Subcutaneous preadipocyte (primary cell): ENCODE results near the gene PPP1R18. TPM values are rescaled to one million over a fixed set of nuclear protein-coding genes. Genes with fewer than 3 reads are reported as not detected.

ENCODE experiments used
- small RNA-seq: library from RNA; depleted of rRNA; stranded (forward); fragments of <200 nt; gene quantifications from one replicate; pipeline ENCODE3, GENCODE V24; 2012
- total RNA-seq: library from RNA; depleted of rRNA; stranded (reverse); fragments of >200 nt; gene quantifications from 2 replicates; pipeline ENCODE4 v1.2.3, GENCODE V29; 2012

The PPP1R18 gene
- total RNA-seq: 44.5 and 73.1 TPM in 2 replicates

GRCh38 chr6:30686009-30686907 is at the start of gene PPP1R18:
Gene PPP1R18, minus strand, starts transcription at chr6:30686645. Its CDS starts 627 bp downstream, at chr6:30686018.

GRCh38 chr6:30719791-30720737 is 33.6 kb upstream of the PPP1R18 start, which contains the start of gene TUBB:
Gene TUBB, plus strand, starts transcription at chr6:30720352. Its CDS starts 155 bp downstream, at chr6:30720507.

GRCh38 chr6:30717129-30717844 is 30.8 kb upstream of the PPP1R18 start, which contains the start of gene MDC1:
Gene MDC1, minus strand, starts transcription at chr6:30717281. Its CDS starts 2,106 bp downstream, at chr6:30715175.

GRCh38 chr6:30690403-30691207 is 4.2 kb upstream of the PPP1R18 start, which contains the start of gene NRM:
Gene NRM, minus strand, starts transcription at chr6:30690984. Its CDS starts 10 bp downstream, at chr6:30690974.

GRCh38 chr6:30672445-30673253 is 13.8 kb downstream of the PPP1R18 start, which contains the start of gene DHX16:
Gene DHX16, minus strand, starts transcription at chr6:30673006. Its CDS starts 165 bp downstream, at chr6:30672841.

GRCh38 chr6:30646450-30647241 is 39.8 kb downstream of the PPP1R18 start, which contains the start of gene C6orf136:
Gene C6orf136, plus strand, starts transcription at chr6:30647133. Its CDS starts 99 bp downstream, at chr6:30647232.

GRCh38 chr6:30626484-30627366 is 59.7 kb downstream of the PPP1R18 start, which contains the start of gene ATAT1:
Gene ATAT1, plus strand, starts transcription at chr6:30626874.

Small RNA genes lying within 50 kb of the gene (small RNA-seq; reads per million reads assigned to genes)
- gene RF00019: not detected

Other genes starting within 250 kb of the PPP1R18 start
- gene HLA-E, start 197.1 kb downstream of the PPP1R18 start, total RNA-seq: 122 and 139 TPM in 2 replicates
- gene GNL1, start 130.2 kb downstream of the PPP1R18 start, total RNA-seq: 38.6 and 44.4 TPM in 2 replicates
- 7.3 and 8.0 TPM in 2 replicates for gene PRR3, start 129.3 kb downstream of the PPP1R18 start, total RNA-seq
- gene ABCF1, start 115.2 kb downstream of the PPP1R18 start, total RNA-seq: 34.9 and 42.2 TPM in 2 replicates
- gene PPP1R10, start 69.4 kb downstream of the PPP1R18 start, total RNA-seq: 43.4 and 53.0 TPM in 2 replicates
- gene MRPS18B, start 68.8 kb downstream of the PPP1R18 start, total RNA-seq: 118 and 134 TPM in 2 replicates
- gene ATAT1, start 59.8 kb downstream of the PPP1R18 start, total RNA-seq: 3.3 and 4.1 TPM in 2 replicates
- gene C6orf136, start 39.5 kb downstream of the PPP1R18 start, total RNA-seq: 3.1 and 4.4 TPM in 2 replicates
- 22.8 and 27.8 TPM in 2 replicates for gene DHX16, start 13.6 kb downstream of the PPP1R18 start, total RNA-seq
- 7.7 and 9.0 TPM in 2 replicates for gene NRM, start 4.3 kb upstream of the PPP1R18 start, total RNA-seq
- gene MDC1, start 30.6 kb upstream of the PPP1R18 start, total RNA-seq: 6.2 and 10.0 TPM in 2 replicates
- gene TUBB, start 33.7 kb upstream of the PPP1R18 start, total RNA-seq: 819 and 1,073 TPM in 2 replicates
- 88.4 and 104 TPM in 2 replicates for gene FLOT1, start 56.0 kb upstream of the PPP1R18 start, total RNA-seq
- gene IER3, start 57.9 kb upstream of the PPP1R18 start, total RNA-seq: 8.8 and 13.7 TPM in 2 replicates
- gene DDR1, start 197.9 kb upstream of the PPP1R18 start, total RNA-seq: 2.6 and 3.9 TPM in 2 replicates
- gene GTF2H4, start 221.6 kb upstream of the PPP1R18 start, total RNA-seq: 8.1 and 11.3 TPM in 2 replicates
- 10.7 and 18.4 TPM in 2 replicates for gene VARS2, start 227.6 kb upstream of the PPP1R18 start, total RNA-seq
- not detected in 2 replicates for gene SFTA2, start 245.5 kb upstream of the PPP1R18 start, total RNA-seq